ENCODE measurements around the gene TENM4.

TENM4 gene

GRCh38 chr11:79261684-79262083, 179.1 kb downstream of the TENM4 start:
- TF ChIP-seq, protein P1, sequence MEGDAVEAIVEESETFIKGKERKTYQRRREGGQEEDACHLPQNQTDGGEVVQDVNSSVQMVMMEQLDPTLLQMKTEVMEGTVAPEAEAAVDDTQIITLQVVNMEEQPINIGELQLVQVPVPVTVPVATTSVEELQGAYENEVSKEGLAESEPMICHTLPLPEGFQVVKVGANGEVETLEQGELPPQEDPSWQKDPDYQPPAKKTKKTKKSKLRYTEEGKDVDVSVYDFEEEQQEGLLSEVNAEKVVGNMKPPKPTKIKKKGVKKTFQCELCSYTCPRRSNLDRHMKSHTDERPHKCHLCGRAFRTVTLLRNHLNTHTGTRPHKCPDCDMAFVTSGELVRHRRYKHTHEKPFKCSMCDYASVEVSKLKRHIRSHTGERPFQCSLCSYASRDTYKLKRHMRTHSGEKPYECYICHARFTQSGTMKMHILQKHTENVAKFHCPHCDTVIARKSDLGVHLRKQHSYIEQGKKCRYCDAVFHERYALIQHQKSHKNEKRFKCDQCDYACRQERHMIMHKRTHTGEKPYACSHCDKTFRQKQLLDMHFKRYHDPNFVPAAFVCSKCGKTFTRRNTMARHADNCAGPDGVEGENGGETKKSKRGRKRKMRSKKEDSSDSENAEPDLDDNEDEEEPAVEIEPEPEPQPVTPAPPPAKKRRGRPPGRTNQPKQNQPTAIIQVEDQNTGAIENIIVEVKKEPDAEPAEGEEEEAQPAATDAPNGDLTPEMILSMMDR (IDR thresholded peaks at IDR 0.05; ENCODE audit: extremely low read depth, insufficient read depth, missing control alignments) = no peak
- DNase-seq (ENCODE audit: low spot score) = no peak
- in situ Hi-C loops (cut with MboI; ENCODE audit: low pct_unique_long_range_greater_than_20kb, low sequenced_read_pairs, unreplicated experiment) = no loop called here

DNA sequence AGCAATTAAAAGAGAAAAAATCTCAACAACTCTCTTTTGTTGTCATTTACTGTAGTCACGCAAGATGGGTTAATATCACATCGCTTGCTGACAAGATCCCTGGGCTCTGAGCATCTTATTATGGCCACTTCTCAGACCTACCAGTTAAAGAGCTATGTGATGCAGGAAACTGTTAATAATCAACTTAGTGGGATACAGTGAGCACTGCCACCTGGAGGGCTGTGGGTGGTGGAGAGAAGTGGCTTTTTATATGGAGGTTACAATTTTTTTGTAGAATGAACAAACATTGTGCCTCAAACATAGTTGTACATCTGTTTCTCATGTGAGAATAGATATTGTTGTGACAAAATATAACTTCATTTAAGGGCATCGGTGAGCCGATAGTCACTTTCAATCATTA, 181.0 kb downstream of the TENM4 start:
- no peak for DNase-seq (ENCODE audit: low spot score)
- TF ChIP-seq, protein P1 (IDR thresholded peaks at IDR 0.05; ENCODE audit: extremely low read depth, insufficient read depth, missing control alignments) = no peak
- in situ Hi-C loops (cut with MboI; ENCODE audit: low pct_unique_long_range_greater_than_20kb, low sequenced_read_pairs, unreplicated experiment) = no loop called here

GRCh38 chr11:79258576-79258975, 182.3 kb downstream of the TENM4 start:
- in situ Hi-C loops (cut with MboI; ENCODE audit: low pct_unique_long_range_greater_than_20kb, low sequenced_read_pairs, unreplicated experiment) = no loop called here
- DNase-seq (ENCODE audit: low spot score) = no peak
- TF ChIP-seq, protein P1 (IDR thresholded peaks at IDR 0.05; ENCODE audit: extremely low read depth, insufficient read depth, missing control alignments) = no peak

DNA sequence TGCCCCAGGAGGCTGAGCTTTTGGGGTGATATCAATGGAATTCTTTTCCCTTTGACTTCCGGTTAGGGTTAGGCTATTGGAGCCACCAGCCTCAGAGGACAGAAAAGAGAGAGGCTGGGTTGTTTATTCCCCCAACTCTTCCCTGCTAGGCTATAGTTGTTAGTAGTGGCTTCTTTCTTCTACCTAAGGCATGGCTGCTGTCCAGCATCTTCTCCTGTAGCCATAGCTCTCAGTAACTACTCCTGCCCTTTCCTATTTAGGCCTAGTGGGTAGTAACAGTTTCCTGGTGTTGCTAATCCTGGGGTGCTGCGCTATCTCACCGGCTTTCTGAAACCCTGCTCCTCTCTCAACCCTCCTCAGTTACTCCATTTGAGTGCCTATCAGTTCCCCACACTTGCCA, 184.9 kb downstream of the TENM4 start:
- TF ChIP-seq, protein P1 (IDR thresholded peaks at IDR 0.05; ENCODE audit: extremely low read depth, insufficient read depth, missing control alignments) = no peak
- in situ Hi-C loops (cut with MboI; ENCODE audit: low pct_unique_long_range_greater_than_20kb, low sequenced_read_pairs, unreplicated experiment) = no loop called here
- no peak for DNase-seq (ENCODE audit: low spot score)

DNA sequence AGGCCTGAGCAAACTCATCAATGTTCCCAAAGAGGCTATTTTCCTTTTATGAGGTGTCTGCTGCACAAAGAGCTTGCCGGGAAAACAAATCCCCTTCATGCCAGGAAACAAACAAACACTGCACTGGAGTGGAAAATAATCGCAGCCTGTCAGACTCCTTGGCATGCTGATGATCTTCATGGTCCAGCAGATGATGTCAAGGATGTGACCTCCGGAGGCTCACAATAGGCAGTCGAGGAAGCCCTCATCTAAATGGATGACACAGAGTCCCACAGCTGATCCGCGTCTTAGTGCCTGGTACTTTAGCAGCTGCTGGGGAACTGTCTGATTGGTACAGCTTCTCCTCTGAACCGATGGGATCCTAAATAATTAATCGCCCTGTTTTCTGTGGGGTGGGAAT, 187.6 kb downstream of the TENM4 start:
- TF ChIP-seq, protein P1 (IDR thresholded peaks at IDR 0.05; ENCODE audit: extremely low read depth, insufficient read depth, missing control alignments) = no peak
- in situ Hi-C loops (cut with MboI; ENCODE audit: low pct_unique_long_range_greater_than_20kb, low sequenced_read_pairs, unreplicated experiment) = no loop called here
- no peak for DNase-seq (ENCODE audit: low spot score)

- TF ChIP-seq, protein P1 (IDR thresholded peaks at IDR 0.05; ENCODE audit: extremely low read depth, insufficient read depth, missing control alignments) = no peak
- DNase-seq (ENCODE audit: low spot score) = no peak
- in situ Hi-C loops (cut with MboI; ENCODE audit: low pct_unique_long_range_greater_than_20kb, low sequenced_read_pairs, unreplicated experiment) = no loop called here
Measured at GRCh38 chr11:79249295-79249993, 191.4 kb downstream of the TENM4 start.
